ENCODE results near the gene ATP2A1. TPM values are rescaled to one million over a fixed set of nuclear protein-coding genes. Genes with fewer than 3 reads are reported as not detected.

The ATP2A1 gene
- total RNA-seq, 1 donor from 2014 or later = not detected

- no peak overlapping the region for H3K4me3 ChIP-seq
- H3K36me3 ChIP-seq = no peaks in the 10 kb centered on the region
- no peaks in the 10 kb centered on the region for H3K9me3 ChIP-seq
- no peak overlapping the region for H3K27ac ChIP-seq
- intact Hi-C loops (cut with DNase I) = no loop called here
- TF ChIP-seq POLR2A (IDR thresholded peaks at IDR 0.05) (no peak), POLR2AphosphoS5 (IDR thresholded peaks at IDR 0.05; ENCODE audit: insufficient read depth in 1 of 2, low read depth in 1 of 2) (no peak), CTCF (IDR thresholded peaks at IDR 0.05) (no peak)
- no peaks in the 10 kb centered on the region for H3K27me3 ChIP-seq
- H3K4me1 ChIP-seq = no peaks in the 10 kb centered on the region
- DNase-seq (ENCODE audit: extremely low spot score in 2 of 2) = no peak
Observed at GRCh38 chr16:28891964-28892890, 13.9 kb downstream of the ATP2A1 start.

- intact Hi-C loops (cut with DNase I) = no loop called here
- Histone ChIP-seq H3K4me1 (no peaks in the 10 kb centered on the region), H3K4me3 (no peak overlapping the region), H3K27ac (no peak overlapping the region), H3K36me3 (no peaks in the 10 kb centered on the region), H3K9me3 (no peaks in the 10 kb centered on the region), H3K27me3 (no peaks in the 10 kb centered on the region)
- no peak for DNase-seq (ENCODE audit: extremely low spot score in 2 of 2)
- TF ChIP-seq POLR2AphosphoS5 (IDR thresholded peaks at IDR 0.05; ENCODE audit: insufficient read depth in 1 of 2, low read depth in 1 of 2) (no peak), POLR2A (IDR thresholded peaks at IDR 0.05) (no peak), CTCF (IDR thresholded peaks at IDR 0.05) (no peak)
Observed at GRCh38 chr16:28893291-28893690, 15.0 kb downstream of the ATP2A1 start.

- intact Hi-C loops (cut with DNase I) = no loop called here
- no peak for DNase-seq (ENCODE audit: extremely low spot score in 2 of 2)
- Histone ChIP-seq H3K27ac (no peak overlapping the region), H3K4me3 (no peak overlapping the region), H3K36me3 (no peaks in the 10 kb centered on the region), H3K4me1 (no peaks in the 10 kb centered on the region), H3K27me3 (no peaks in the 10 kb centered on the region), H3K9me3 (no peaks in the 10 kb centered on the region)
- TF ChIP-seq CTCF (IDR thresholded peaks at IDR 0.05) (no peak), POLR2AphosphoS5 (IDR thresholded peaks at IDR 0.05; ENCODE audit: insufficient read depth in 1 of 2, low read depth in 1 of 2) (no peak), POLR2A (IDR thresholded peaks at IDR 0.05) (no peak)
Observed at GRCh38 chr16:28895609-28896008, 17.3 kb downstream of the ATP2A1 start.

- no peaks in the 10 kb centered on the region for H3K4me1 ChIP-seq
- no peaks in the 10 kb centered on the region for H3K27me3 ChIP-seq
- H3K36me3 ChIP-seq = no peaks in the 10 kb centered on the region
- TF ChIP-seq POLR2AphosphoS5 (IDR thresholded peaks at IDR 0.05; ENCODE audit: insufficient read depth in 1 of 2, low read depth in 1 of 2) (no peak), POLR2A (IDR thresholded peaks at IDR 0.05) (no peak), CTCF (IDR thresholded peaks at IDR 0.05) (no peak)
- H3K27ac ChIP-seq = no peak overlapping the region
- DNase-seq (ENCODE audit: extremely low spot score in 2 of 2) = no peak
- intact Hi-C loops (cut with DNase I) = no loop called here
- no peaks in the 10 kb centered on the region for H3K9me3 ChIP-seq
- no peak overlapping the region for H3K4me3 ChIP-seq
Observed at GRCh38 chr16:28897826-28898225, 19.5 kb downstream of the ATP2A1 start.

- DNase-seq (ENCODE audit: extremely low spot score in 2 of 2) = no peak
- no peak for TF ChIP-seq POLR2A (IDR thresholded peaks at IDR 0.05)
- TF ChIP-seq POLR2AphosphoS5 (IDR thresholded peaks at IDR 0.05; ENCODE audit: insufficient read depth in 1 of 2, low read depth in 1 of 2) = no peak
- TF ChIP-seq CTCF (IDR thresholded peaks at IDR 0.05) = no peak
- H3K4me3 ChIP-seq = no peak overlapping the region
- no peaks in the 10 kb centered on the region for H3K4me1 ChIP-seq
- no peaks in the 10 kb centered on the region for H3K27me3 ChIP-seq
- intact Hi-C loops (cut with DNase I) = no loop called here
- H3K27ac ChIP-seq = no peak overlapping the region
- no peaks in the 10 kb centered on the region for H3K36me3 ChIP-seq
- H3K9me3 ChIP-seq = no peaks in the 10 kb centered on the region
Observed at GRCh38 chr16:28898266-28898665, 20.0 kb downstream of the ATP2A1 start.

Data from vagina (tissue), 2 donors.